G401 (cell line): ENCODE measurements around the gene CALN1. TPM values are rescaled to one million over a fixed set of nuclear protein-coding genes. Genes with fewer than 3 reads are reported as not detected.

Experiments
- DNase-seq: peaks from one replicate; pipeline ENCODE4 v3.0.0-alpha.2; 2015; ENCODE audit warnings: low spot score
- in situ Hi-C: cut with HindIII; loops from 2 replicates; pipeline ENCODE4 v1.10.0; 2016; ENCODE audit warnings: low sequenced_read_pairs, mixed read lengths
- total RNA-seq: library from RNA; depleted of rRNA; stranded (reverse); fragments of >200 nt; shearing (Covaris generic); gene quantifications from 2 replicates; pipeline ENCODE4 v1.2.3, GENCODE V29; 2014

Gene CALN1
- total RNA-seq, 1 experiment from 2014 or later, result not detected

DNA sequence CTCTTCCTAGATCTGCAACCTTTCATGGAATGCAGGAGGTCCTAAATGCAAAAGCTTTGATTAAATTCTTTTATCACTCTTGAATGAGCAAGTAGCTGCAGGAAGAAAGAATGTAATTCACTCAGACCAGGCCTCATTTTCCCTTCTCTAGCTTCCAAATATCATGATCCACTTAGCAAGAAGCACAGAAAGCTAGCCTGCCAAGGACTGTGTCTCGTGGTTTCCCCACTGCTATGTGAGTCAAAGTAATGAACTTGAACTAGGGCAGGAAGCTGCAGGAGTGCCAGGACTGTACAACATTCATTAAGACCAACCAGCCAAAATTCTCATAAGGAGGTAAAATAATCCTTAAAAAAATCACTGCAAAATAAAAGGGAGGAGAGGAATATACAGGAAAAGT lies 379.2 kb downstream of the CALN1 start:
- DNase-seq, result peak; percentile 90
- in situ Hi-C loops, result no loop called here

DNA sequence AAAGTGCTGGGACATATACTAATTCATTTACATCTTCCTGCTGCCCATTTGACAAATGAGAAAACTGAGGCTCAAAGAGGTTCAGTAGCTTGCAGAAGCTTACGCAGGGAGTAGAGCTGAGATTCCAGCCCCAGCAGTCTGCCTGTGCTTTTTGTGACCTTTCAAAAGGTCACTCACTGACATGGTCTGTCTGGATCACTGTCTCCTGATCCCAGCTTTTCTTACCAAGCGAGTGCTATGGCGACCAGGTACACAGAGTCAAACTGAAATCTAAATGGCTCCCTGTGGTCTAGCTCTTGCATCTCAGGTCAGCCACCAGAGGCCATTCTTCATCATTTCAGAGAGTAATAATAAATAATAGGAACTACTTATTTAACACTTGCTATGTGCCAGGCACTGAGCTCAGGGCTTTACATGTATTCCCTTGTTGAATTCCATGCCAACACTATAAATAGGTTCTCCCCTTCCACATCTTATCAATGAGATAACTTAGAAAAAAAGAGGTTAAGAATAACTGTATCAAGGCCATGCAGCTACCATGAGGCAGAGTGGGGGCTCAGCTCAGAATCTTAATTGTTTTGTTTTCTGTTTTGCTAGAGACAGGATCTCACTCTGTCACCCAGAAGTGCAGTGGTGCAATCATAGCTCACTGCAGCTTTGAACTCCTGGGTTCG lies 381.0 kb downstream of the CALN1 start:
- DNase-seq, result no peak
- in situ Hi-C loops, result no loop called here

DNA sequence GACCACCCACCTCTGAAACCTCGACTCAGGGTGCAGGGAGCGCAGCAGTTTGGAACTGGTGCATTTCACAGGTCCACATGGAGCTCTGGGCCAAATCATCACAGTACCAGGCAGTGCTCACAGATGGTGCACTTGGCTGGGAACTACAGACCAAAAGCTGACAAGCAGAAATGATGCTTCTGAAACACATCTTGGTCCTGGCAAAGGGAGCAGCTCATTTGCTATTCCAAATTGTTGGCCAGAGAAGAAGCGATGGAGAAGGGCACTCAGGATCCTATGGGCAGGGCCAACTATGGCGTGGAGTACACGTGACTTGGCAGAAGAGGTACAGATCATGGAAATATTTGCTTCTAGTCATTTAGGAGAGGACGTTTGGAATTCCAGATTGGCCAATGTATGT lies 383.9 kb downstream of the CALN1 start:
- peak; percentile 99 for DNase-seq
- in situ Hi-C loops, result no loop called here

DNA sequence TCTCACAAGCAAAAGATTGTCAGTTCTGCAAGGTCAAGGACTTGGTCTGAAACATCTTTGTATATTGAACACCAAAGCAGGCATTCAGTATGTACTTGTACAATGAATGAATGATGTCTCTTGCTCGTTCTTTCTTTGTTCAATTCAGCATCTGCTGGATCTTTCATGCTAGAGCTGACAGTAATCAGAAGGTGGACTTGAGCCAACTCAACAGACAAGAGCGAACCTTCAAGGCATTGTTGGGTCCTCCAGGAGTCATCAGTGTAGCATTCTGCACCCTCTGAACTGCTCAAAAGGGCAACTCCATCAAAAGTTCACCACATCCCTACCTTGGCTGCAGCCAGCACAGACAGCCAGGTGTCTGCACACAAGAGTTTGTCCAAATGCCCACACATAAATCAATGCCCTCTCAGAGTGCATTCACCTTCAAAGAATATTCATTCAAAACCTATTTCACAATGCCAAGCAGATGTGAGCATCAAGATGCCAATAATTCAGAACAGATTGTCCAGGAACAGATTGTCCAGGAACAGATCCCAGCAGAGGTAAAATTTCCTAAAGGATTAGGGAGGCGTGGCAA lies 386.7 kb downstream of the CALN1 start:
- in situ Hi-C loops, result no loop called here
- DNase-seq, result peak; percentile 73

DNA sequence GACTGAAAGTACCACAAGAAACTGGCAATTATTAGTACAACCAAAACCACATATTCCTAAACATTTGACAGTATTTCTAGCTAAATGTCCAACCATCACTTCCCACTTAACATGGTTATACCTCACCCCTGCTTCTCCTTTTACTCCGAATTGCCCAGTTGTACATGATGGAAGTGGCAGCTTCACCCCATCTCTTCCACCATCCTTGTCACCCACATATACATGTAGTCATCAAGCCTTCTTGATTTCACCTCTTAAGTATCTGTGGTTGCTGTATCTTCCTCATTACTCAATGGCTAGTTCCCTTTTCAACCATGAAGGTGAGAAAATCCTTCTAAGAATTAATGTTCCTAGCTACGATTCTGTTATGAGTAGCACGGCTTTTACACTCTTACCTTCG lies 388.2 kb downstream of the CALN1 start:
- in situ Hi-C loops, result no loop called here
- DNase-seq, result no peak

DNA sequence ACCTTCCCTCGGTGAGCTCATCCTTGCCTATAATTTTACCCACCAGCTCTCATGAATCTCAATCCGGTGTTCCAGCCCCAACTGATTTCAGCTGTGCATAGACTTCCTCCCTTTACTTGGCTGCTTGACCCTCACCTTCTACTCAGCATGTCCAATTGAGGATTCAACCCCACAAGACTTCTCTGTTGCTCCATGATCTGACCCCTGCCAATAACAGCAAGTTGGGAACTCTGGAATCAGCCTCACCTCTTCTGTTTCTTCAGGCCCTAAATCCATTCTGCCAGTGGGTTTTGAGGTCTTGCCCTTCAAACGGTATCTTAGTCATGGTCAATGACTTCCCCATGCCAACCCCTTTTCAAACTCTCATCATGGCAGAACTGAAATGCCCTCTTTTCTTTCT lies 390.4 kb downstream of the CALN1 start:
- no peak for DNase-seq
- in situ Hi-C loops, result no loop called here

DNA sequence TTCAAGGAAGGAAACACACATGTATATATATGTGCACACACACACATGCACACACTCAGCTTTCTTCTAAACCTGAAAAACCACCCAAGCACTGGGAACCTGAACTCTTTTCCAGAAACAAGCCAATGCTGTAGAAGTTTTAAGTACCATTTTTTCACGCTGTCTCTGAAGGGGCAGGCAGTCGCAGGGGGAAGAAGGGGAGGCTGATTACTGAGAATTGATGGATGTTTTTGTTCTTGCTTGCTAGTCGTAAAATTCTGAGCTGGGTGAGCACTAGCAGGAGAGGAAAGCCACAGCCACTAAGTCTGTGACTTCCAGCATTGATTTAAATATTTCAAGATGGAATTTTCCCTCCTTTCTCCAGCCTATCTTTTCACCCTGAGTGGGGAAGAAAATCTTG lies 391.8 kb downstream of the CALN1 start:
- in situ Hi-C loops, result no loop called here
- no peak for DNase-seq

DNA sequence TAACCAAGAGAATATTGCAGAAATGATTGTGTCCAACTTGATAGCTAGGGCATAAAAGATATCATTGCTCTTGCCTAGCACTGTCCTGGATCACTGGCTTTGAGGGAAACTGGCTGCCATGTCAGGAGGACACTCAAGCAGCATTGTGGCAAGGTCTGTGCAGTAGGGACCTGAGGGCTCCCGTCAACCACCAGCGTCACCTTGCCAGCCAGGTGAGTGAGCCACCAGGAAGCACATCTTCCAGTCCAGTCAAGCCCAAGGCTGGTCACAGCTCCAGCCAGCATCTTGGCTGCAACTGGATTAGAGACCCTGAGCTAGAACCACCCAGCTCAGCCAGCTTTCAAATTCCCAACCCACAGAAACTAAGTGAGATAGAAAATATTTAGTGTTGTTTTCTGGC lies 392.7 kb downstream of the CALN1 start:
- no peak for DNase-seq
- in situ Hi-C loops, result no loop called here

DNA sequence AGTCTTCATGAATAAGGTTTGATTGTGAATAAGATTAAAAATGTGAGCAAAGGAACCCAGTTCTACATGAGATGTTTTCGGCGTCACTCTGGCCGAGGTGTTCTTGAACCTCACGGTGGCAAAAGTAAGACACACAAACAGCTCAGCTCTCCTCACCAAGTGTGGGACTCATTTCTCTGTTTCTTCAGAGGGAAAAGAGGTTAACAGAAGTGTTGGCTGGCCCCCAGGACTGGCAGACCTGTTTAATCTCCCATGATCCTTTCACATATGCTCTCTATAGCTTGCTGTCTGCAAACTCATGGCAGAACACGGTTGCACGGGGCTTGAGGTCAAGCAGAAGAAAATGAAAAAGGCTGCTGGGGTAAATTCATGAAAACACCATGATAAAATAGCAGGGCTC lies 394.4 kb downstream of the CALN1 start:
- DNase-seq, result peak; percentile 73
- in situ Hi-C loops, result no loop called here

DNA sequence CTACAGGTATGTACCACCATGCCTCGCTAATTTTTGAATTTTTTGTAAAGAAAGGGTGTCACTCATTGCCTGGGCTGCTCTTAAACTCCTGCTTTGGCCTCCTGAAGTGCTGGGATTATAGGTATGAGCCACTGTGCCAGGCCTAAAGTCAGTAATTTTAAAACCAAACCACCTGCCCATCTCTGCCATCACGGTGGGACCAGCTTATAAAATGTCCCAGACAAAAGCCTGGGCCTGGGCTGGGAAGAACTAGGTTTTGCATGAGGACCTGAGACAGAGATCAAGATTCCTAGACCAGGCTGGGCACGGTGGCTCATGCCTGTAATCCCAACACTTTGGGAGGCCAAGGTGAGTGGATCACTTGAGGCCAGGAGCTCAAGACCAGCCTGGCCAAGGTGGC lies 395.6 kb downstream of the CALN1 start:
- DNase-seq, result no peak
- in situ Hi-C loops, result no loop called here

DNA sequence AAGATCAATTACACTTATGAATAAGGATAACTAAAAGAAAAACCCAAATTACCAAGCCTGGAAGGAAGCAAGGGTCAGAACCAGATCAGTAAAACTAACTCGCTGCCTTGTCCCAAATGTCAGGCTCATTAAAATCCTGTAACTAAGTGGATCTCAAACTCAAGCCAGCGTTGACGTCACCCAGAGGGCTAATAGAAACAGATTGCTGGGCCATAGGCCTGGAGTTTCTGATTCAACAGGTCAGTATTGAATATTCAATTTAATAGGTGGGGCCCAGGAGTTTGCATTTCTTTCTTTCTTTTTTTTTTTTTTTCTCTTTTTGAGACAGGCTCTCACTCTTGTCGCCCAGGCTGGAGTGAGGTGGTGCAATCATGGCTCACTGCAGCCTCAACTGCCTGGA lies 397.0 kb downstream of the CALN1 start:
- in situ Hi-C loops, result no loop called here

DNA sequence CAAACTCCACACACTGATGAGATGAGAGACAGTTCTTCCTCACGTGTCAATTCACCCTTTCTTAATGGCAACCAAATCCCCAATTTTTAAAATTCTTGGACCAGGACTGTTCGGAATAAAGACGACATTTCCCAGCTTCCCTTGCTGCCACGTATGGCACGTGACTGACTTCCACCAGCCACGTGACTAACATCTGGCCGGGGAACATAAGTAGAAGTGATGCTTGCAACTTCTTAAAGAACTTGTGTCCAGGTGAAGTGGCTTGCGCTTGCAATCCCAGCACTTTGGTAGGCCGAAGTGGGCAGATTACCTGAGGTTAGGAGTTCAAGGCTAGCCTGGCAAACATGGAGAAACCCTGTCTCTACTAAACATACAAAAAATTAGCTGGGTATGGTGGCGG lies 405.1 kb downstream of the CALN1 start:
- in situ Hi-C loops, result no loop called here
- DNase-seq, result no peak

More for the DNA sequence above, 397.0 kb downstream of the CALN1 start:
- DNase-seq, result peak; percentile 47

DNA sequence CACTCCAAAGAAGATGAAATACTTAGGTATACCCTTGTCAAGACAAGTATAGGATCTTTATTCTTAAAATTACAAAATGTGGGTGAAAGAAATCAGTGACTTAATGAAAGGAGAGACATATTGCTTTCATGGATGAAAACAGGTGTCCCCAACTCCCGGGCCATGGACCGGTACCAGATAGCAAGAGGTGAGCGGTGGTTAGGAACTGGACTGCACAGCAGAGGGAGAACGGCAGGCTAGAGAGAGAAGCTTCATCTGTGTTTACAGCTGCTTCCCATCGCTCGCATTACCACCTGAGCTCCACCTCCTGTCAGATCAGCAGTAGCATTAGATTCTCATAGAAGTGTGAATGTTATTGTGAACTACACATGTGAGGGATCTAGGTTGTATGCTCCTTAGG lies 408.9 kb downstream of the CALN1 start:
- DNase-seq, result peak; percentile 68
- in situ Hi-C loops, result no loop called here

DNA sequence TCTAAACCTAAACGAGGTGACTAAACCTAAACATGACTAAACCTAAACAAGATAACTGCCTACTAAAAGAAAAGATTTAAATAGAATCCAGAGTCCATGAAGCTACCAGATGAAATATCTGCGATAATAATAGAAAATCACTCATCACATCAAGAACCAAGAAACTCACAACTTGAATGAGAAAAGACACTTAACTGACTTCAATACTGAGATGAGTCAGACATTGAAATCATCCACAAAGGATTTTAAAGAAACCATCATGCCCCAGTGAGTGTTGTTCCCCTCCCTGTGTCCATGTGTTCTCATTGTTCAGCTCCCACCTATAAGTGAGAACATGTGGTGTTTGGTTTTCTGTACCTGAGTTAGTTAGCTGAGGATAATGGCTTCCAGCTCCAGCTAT lies 416.0 kb downstream of the CALN1 start:
- in situ Hi-C loops, result no loop called here
- no peak for DNase-seq

DNA sequence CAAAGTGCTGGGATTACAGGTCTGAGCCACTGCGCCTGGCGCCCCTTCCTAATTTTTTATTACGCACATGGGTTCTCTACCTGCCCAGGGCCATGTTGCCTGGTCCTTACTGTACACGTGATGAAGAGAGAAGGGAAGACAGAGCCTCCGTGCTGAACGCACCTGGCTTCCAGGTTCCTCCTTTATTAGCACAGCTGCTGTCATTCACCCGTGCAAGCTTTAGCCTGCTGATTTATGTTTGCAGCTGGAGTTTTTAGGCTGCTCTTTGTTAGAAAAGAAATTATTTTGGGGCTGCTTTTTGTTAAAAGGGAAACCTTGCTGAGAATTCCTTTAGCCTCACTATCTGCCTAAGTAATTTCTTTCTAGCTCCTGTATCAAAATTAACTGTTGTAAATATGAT lies 417.0 kb downstream of the CALN1 start:
- DNase-seq, result no peak
- in situ Hi-C loops, result no loop called here

DNA sequence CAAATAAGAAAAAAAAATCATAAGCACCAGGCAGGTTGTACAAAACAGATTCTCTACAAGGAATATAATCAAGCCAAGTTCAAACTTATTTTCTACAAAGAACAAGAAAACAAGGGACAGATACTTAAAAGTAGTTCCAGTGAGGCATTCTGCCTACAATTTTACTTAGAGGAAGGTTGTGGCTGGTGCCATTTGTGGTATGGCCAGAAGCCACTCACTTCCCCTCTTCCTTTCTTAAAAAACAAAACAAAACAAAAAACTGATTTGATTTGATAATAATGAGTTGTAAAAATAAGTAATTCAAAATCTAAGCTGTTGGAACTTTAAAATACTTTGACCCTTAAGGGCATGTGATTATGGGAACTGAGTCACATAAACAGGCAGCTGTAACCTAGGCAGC lies 420.6 kb downstream of the CALN1 start:
- in situ Hi-C loops, result no loop called here

DNA sequence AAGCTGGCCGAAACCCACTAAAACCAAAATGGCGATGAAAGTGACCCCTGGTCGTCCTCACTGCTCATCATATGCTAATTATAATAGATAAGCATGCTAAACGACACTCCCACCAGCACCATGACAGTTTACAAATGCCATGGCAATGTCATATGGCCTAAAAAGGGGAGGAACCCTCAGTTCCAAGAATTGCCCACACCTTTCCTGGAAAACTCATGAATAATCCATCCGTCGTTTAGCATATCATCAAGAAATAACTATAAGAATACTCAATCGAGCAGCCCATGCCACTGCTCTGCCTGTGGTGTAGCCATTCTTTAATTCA lies 422.0 kb downstream of the CALN1 start:
- in situ Hi-C loops, result no loop called here
- no peak for DNase-seq

More for the DNA sequence above, 420.6 kb downstream of the CALN1 start:
- DNase-seq, result no peak

DNA sequence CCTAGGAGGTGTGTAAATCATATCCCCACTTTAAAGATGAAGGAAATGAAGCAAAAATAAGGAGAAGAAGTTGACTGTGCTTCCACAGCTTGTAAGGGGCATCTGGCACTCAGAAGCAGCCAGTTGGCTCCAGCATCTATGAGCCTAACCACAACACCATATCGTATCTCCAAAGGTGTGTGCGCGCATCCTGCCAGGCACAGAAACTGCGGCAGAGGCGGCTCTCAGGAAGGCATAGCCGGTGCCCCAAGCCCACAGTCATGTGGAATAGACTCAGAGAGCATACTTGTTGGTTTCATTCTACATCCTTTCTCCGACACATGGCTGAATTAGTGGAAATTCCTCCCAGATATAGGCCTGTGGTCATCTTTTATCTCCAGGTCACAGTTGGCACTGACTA lies 423.9 kb downstream of the CALN1 start:
- peak; percentile 52 for DNase-seq
- in situ Hi-C loops, result no loop called here

DNA sequence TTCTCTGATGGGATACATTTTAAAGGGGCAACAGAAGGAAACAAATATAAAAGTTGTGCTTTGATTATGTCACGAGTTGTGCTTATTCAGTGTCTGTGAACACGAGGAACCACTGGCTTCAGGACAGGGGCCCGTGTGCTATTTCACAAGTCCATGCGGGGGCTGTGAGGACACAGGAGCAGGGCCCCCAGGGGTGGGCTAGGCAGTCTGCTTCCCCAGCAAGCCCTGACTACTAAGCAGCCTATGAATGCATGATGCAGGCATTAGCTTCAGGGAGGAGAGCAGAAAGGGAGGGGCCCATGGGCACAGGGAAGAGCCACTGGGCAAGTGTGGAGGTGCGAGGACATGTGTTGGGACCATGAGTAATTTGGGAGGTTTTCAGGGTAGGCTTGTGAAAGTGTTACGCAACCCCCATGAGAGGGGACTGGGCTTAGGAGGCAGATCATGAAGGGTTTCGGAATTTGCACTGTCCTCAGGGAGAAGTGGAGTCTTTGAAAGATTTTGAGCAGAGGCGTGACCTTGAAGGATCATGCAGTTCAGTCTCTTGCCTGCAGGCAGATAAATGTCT lies 424.9 kb downstream of the CALN1 start:
- no peak for DNase-seq
- in situ Hi-C loops, result no loop called here

DNA sequence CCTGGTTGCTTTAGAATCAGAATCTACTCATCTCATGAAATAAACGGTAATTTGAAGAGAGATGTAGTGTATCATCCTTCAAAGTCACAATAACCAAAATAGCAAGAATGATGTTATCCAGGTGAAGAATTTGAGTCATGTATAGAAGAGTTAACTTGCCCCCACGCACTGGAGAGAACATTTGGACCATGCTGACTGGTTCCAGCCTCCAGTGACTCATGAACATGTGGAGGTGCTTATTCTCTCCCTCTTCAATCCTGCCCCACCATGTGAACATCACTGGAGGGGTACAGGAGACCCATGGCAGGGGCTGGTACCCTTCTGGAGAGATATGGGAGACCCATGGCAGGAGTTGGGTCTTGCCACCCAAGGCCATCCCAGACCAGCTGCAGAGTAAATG lies 427.8 kb downstream of the CALN1 start:
- in situ Hi-C loops, result no loop called here
- no peak for DNase-seq

DNA sequence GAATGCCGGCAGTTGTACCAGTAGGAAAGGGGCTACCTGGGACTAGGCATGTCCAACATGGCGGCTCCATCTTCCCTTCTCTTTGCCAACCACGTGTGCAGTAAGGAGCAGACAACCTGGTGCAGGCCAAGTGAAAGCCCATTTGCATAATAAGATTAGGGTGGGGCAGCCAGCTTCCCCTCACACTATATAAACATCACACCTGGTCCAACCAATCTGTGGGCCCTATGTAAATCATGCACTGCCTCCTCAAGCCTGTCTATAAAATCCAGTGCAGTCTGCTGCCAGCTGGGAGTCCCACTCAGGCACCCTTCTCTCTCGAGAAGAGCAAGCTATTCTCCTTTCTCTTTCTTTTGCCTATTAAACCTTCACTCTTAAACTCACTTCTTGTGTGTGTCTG lies 429.3 kb downstream of the CALN1 start:
- DNase-seq, result no peak
- in situ Hi-C loops, result no loop called here
